ENCODE measurements around the gene CCSER2.

CCSER2 gene

DNA sequence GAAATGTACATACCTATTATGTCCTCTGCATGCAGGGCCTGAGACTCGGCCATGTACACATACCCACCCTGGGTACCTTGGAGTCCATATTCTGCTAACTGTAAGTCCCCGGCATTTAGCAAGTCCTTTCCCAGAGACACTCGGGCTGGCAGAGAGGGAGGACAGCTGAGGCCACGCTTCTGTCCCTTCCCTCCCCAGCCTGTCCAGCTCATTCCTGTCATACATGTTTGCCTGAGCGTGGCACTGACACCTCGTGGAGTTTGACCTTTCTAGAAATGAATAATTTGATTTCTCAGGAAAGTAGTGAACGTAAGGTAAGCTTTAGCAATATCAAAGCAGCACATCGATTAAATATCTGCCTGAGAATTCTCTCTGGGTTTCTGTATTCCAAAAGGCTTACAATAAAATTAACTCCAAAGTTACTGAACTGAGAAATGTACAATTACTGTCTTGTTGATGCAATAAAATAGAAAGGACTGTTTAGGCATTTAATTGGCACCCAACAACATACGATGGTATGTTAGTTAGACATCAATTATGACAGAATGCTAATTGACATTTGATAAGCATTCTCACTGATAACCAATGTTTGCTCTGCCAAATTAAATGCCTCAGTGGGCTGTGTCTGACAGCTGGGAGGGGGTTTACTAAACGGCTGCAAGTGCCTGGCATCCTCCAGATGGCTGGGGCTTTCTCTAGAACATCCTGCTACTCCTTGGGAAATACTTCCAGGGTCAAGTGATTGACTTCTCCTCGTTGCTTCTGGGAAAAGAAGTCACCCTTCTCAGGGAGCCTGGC, 221.2 kb downstream of the CCSER2 start:
- TF ChIP-seq, protein P1, sequence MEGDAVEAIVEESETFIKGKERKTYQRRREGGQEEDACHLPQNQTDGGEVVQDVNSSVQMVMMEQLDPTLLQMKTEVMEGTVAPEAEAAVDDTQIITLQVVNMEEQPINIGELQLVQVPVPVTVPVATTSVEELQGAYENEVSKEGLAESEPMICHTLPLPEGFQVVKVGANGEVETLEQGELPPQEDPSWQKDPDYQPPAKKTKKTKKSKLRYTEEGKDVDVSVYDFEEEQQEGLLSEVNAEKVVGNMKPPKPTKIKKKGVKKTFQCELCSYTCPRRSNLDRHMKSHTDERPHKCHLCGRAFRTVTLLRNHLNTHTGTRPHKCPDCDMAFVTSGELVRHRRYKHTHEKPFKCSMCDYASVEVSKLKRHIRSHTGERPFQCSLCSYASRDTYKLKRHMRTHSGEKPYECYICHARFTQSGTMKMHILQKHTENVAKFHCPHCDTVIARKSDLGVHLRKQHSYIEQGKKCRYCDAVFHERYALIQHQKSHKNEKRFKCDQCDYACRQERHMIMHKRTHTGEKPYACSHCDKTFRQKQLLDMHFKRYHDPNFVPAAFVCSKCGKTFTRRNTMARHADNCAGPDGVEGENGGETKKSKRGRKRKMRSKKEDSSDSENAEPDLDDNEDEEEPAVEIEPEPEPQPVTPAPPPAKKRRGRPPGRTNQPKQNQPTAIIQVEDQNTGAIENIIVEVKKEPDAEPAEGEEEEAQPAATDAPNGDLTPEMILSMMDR (conservative IDR thresholded peaks at IDR 0.05; ENCODE audit: low read length), result no peak
- no peak overlapping the region for H3K4me3 ChIP-seq (ENCODE audit: low read length)

DNA sequence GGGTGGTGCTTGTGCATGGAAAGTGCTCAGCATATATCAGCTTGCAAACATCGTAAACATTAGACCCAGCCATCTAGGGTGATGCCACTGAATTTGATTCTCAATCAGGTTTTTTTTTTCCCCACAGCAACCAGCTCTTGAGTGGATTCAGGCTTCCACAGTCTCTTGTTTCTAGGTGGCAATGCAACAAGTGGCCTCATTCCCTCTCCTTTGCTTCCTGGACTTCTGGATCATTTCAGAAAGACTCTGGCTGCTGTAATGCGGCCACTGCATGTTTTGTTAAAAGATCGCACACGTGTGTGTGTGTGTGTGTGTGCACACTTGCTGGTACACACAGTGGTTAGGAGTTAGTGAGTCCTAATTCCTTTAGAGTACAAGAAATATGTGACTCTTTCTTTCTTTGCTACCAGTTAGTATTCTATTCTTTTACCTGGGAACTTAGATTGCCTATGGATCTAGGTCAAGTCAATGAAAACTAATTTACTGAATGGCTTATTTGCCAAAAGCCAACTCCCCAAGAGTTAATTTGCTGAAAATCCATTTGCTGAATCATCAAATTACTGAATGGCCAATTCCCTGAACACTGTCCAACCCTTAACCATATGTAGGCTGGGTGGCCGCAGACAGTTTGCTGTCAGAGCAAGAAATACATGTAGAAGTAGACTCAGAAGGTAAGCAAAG, 222.5 kb downstream of the CCSER2 start:
- H3K4me3 ChIP-seq (ENCODE audit: low read length), result no peak overlapping the region
- TF ChIP-seq, protein P1 (conservative IDR thresholded peaks at IDR 0.05; ENCODE audit: low read length), result no peak
- DNase-seq (ENCODE audit: low read depth), result no peak

More for the DNA sequence above, 221.2 kb downstream of the CCSER2 start:
- no peak for DNase-seq (ENCODE audit: low read depth)

DNA sequence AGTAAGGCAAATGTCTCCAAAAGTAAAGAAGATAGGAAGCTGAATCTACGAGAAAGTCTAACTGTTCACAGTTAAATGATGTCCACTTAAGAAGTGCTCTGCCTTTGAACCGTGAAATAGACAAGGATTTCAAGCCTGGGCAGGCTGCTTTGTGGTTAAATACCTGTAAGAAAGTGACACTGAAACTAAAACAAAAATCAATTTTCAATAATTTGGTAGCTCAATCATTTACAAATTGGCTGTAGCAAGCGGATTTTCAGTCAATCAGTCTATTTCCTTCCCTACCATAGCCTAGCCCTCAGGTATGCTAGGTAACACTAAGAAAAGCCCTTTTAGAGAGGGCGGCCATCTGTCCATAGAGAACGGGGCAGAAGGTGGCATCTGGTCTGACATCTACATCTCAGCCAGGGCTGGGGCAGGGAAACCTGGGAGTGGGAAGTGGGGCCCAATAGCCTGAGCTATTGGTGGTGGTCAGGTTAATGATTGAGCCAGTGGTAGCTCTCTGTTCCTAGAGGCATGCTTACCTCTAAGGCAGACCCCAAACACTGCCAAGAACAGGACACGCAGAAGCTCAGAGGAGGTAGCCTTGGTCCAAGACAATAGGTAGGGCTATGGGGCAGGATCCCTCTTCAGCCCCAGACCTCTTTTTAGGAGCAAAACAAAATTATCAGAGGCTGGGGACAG, 223.2 kb downstream of the CCSER2 start:
- TF ChIP-seq, protein P1 (conservative IDR thresholded peaks at IDR 0.05; ENCODE audit: low read length), result no peak
- no peak for DNase-seq (ENCODE audit: low read depth)
- no peak overlapping the region for H3K4me3 ChIP-seq (ENCODE audit: low read length)

DNA sequence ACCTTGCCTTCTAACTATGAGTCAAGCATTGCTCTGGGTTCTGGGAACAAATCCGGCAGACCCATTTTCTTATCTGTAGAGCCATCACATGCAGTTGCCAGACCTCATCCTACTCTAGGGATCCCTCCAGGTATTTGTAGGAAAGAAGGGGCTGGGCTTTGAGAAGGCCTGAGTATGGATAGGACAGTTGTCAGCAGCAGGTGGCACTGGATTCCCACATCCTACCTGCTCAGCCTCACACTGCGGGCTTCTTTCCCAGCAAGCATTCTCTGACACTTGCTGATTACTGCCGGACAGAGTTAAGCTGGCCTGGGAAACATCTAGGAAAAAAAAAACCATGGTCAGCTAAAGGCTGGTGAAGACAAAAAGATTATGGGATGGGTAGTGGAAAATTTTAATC, 224.1 kb downstream of the CCSER2 start:
- no peak for DNase-seq (ENCODE audit: low read depth)
- no peak overlapping the region for H3K4me3 ChIP-seq (ENCODE audit: low read length)

DNA sequence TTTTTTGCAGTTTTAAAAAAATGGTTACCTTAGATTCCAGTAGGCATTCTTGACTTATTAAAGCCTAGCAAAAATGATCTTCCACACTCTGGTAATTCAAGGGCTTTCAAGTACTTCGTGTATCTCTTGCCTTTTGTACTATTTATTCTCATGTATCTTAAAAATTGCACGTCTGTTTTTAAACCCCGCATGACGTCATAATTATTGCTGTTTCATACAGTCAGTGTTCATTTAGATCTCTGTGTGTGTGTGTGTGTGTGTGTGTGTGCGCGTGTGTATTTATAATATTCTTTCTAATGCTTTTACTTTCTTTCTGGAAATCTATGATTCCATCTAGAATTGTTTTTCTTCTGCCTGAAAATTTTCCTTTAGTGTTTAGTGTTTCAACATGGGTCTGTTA, 234.2 kb downstream of the CCSER2 start:
- TF ChIP-seq, protein P1 (conservative IDR thresholded peaks at IDR 0.05; ENCODE audit: low read length), result no peak
- no peak overlapping the region for H3K4me3 ChIP-seq (ENCODE audit: low read length)
- no peak for DNase-seq (ENCODE audit: low read depth)

More for the DNA sequence above, 224.1 kb downstream of the CCSER2 start:
- TF ChIP-seq, protein P1 (conservative IDR thresholded peaks at IDR 0.05; ENCODE audit: low read length), result no peak

DNA sequence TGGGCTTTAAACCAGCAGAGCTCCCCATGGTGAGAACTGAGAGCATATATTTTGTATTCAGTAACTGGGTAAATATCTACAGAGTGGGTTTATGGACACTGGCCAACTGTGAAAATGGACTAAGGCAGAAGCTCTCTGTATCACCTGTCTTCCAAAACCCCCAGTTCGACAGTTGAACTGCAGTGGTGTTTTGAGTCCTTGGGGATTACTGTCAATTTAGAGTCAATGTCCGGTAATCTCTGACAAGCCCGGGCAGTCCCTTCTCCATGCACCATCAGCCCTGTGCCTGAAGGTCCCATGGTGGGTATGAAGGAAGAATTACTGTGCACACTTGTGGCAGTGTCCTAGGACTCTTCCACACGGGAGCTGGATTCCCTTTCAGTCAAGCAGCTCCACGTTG, 235.0 kb downstream of the CCSER2 start:
- TF ChIP-seq, protein P1 (conservative IDR thresholded peaks at IDR 0.05; ENCODE audit: low read length), result no peak
- DNase-seq (ENCODE audit: low read depth), result no peak
- H3K4me3 ChIP-seq (ENCODE audit: low read length), result no peak overlapping the region
